GM12892 (cell line): ENCODE data around the gene RGS16. TPM values are rescaled to one million over a fixed set of nuclear protein-coding genes. Genes with fewer than 3 reads are reported as not detected.

Experiments
- DNase-seq: peaks from one replicate; pipeline ENCODE4 v3.0.0; 2011; ENCODE audit not compliant: insufficient read length
- FAIRE-seq: peaks from 2 replicates; lab custom pipeline; 2011; peaks lifted over from hg19 to GRCh38; lab: Jason Lieb, UNC
- POLR2A ChIP-seq: IDR thresholded peaks from 2 replicates; pipeline ENCODE4 v1.6.1; 2011; ENCODE audit warnings: low read depth, low read length, control low read depth
- POLR2AphosphoS5 ChIP-seq: IDR thresholded peaks from 2 replicates; pipeline ENCODE4 v1.6.1; 2011; ENCODE audit warnings: low read depth, low read length, control low read depth
- TAF1 ChIP-seq: IDR thresholded peaks from 2 replicates; pipeline ENCODE4 v1.6.1; 2011; ENCODE audit warnings: low read depth, mild to moderate bottlenecking, control low read depth, low read length, borderline replicate concordance
- polyA plus RNA-seq: library from polyadenylated mRNA; unstranded; fragments of >200 nt; gene quantifications from one replicate; pipeline ENCODE4 v1.2.1, GENCODE V29; 2012; ENCODE audit warnings: missing spikeins, inconsistent platforms; ENCODE audit not compliant: missing spikeins

The RGS16 gene
- polyA plus RNA-seq = 41.1 TPM

- TF ChIP-seq TAF1 (peak; percentile 91), POLR2AphosphoS5 (peak; percentile 99), POLR2A (peak; percentile 100)
- peak; percentile 90 for FAIRE-seq
- peak; percentile 96 for DNase-seq
Measured at GRCh38 chr1:182604175-182605164, at the start of gene RGS16. TSS of gene RGS16 (minus strand) at chr1:182604389. CDS start at chr1:182604259, 130 bp downstream.

- no peak for TF ChIP-seq POLR2A
- TF ChIP-seq POLR2AphosphoS5 = no peak
- no peak for TF ChIP-seq TAF1
- no peak for DNase-seq
- FAIRE-seq = no peak
Measured at GRCh38 chr1:182653986-182654385, 49.8 kb upstream of the RGS16 start.

- FAIRE-seq (no peak), DNase-seq (no peak)
- TF ChIP-seq POLR2A = no peak
- TF ChIP-seq TAF1 = no peak
- TF ChIP-seq POLR2AphosphoS5 = no peak
Measured at GRCh38 chr1:182652933-182653332, 48.7 kb upstream of the RGS16 start.

- FAIRE-seq = no peak
- no peak for TF ChIP-seq POLR2AphosphoS5
- no peak for TF ChIP-seq POLR2A
- TF ChIP-seq TAF1 = no peak
- no peak for DNase-seq
Measured at GRCh38 chr1:182651339-182651724, 47.1 kb upstream of the RGS16 start.

- TF ChIP-seq POLR2A (no peak), TAF1 (no peak), POLR2AphosphoS5 (no peak)
- DNase-seq (no peak), FAIRE-seq (peak; percentile 88)
Measured at GRCh38 chr1:182650678-182651338, 46.6 kb upstream of the RGS16 start.

- TF ChIP-seq POLR2AphosphoS5 = no peak
- no peak for TF ChIP-seq TAF1
- TF ChIP-seq POLR2A = no peak
- FAIRE-seq (no peak), DNase-seq (no peak)
Measured at GRCh38 chr1:182649041-182649440, 44.9 kb upstream of the RGS16 start.

- no peak for FAIRE-seq
- no peak for TF ChIP-seq TAF1
- TF ChIP-seq POLR2AphosphoS5 = no peak
- no peak for TF ChIP-seq POLR2A
- no peak for DNase-seq
Measured at GRCh38 chr1:182646739-182647138, 42.5 kb upstream of the RGS16 start.

GRCh38 chr1:182644886-182645285 lies 40.7 kb upstream of the RGS16 start:
- FAIRE-seq (peak; percentile 50), DNase-seq (no peak)
- no peak for TF ChIP-seq POLR2A
- TF ChIP-seq POLR2AphosphoS5 = no peak
- TF ChIP-seq TAF1 = no peak

- DNase-seq (no peak), FAIRE-seq (no peak)
- TF ChIP-seq POLR2A (no peak), TAF1 (no peak), POLR2AphosphoS5 (no peak)
Measured at GRCh38 chr1:182643699-182644098, 39.5 kb upstream of the RGS16 start.

GRCh38 chr1:182642461-182642860 lies 38.3 kb upstream of the RGS16 start:
- TF ChIP-seq TAF1 (no peak), POLR2AphosphoS5 (no peak), POLR2A (no peak)
- DNase-seq (no peak), FAIRE-seq (no peak)

GRCh38 chr1:182641561-182641960 lies 37.4 kb upstream of the RGS16 start:
- no peak for DNase-seq
- FAIRE-seq = no peak
- no peak for TF ChIP-seq POLR2AphosphoS5
- TF ChIP-seq TAF1 = no peak
- TF ChIP-seq POLR2A = no peak

- no peak for DNase-seq
- TF ChIP-seq POLR2A (no peak), TAF1 (no peak), POLR2AphosphoS5 (no peak)
- peak; percentile 57 for FAIRE-seq
Measured at GRCh38 chr1:182639330-182639729, 35.1 kb upstream of the RGS16 start.
